ENCODE results near the gene CCN6. TPM values are rescaled to one million over a fixed set of nuclear protein-coding genes. Genes with fewer than 3 reads are reported as not detected.

Gene CCN6
- polyA plus RNA-seq, 1 donor = 0.43 TPM

- H3K9me3 ChIP-seq (ENCODE audit: control insufficient read depth, low read depth, low read length) = no peaks in the 10 kb centered on the region
- DNase-seq = peak; percentile 31 to 41
- H3K27ac ChIP-seq (ENCODE audit: low read length) = no peak overlapping the region
- H3K36me3 ChIP-seq (ENCODE audit: control insufficient read depth, insufficient read depth, low read length) = no peaks in the 10 kb centered on the region
- peaks cover 8% of the 10 kb centered on the region for H3K27me3 ChIP-seq (ENCODE audit: control insufficient read depth, insufficient read depth, low read length)
- no peaks in the 10 kb centered on the region for H3K4me1 ChIP-seq (ENCODE audit: control insufficient read depth, insufficient read depth, low read length)
- WGBS (ENCODE audit: insufficient coverage, low lambda C conversion rate) = 93% methylated on average over 2 of the region's 15 CpGs
- no peak overlapping the region for H3K4me3 ChIP-seq (ENCODE audit: low read length)
These were observed 24.7 kb upstream of the CCN6 start for GRCh38 chr6:112029045-112029822.

- Histone ChIP-seq H3K36me3 (ENCODE audit: control insufficient read depth, insufficient read depth, low read length) (no peaks in the 10 kb centered on the region), H3K4me3 (ENCODE audit: low read length) (no peak overlapping the region), H3K27ac (ENCODE audit: low read length) (no peak overlapping the region), H3K4me1 (ENCODE audit: control insufficient read depth, insufficient read depth, low read length) (no peaks in the 10 kb centered on the region), H3K9me3 (ENCODE audit: control insufficient read depth, low read depth, low read length) (no peaks in the 10 kb centered on the region), H3K27me3 (ENCODE audit: control insufficient read depth, insufficient read depth, low read length) (peaks cover 8% of the 10 kb centered on the region)
- no peak for DNase-seq
- 60% methylated on average over 2 of the region's 7 CpGs for WGBS (ENCODE audit: insufficient coverage, low lambda C conversion rate)
These were observed 23.5 kb upstream of the CCN6 start for GRCh38 chr6:112030206-112030960.

- DNase-seq = no peak
- Histone ChIP-seq H3K9me3 (ENCODE audit: control insufficient read depth, low read depth, low read length) (no peaks in the 10 kb centered on the region), H3K27ac (ENCODE audit: low read length) (no peak overlapping the region), H3K4me1 (ENCODE audit: control insufficient read depth, insufficient read depth, low read length) (no peaks in the 10 kb centered on the region), H3K36me3 (ENCODE audit: control insufficient read depth, insufficient read depth, low read length) (no peaks in the 10 kb centered on the region), H3K27me3 (ENCODE audit: control insufficient read depth, insufficient read depth, low read length) (peaks cover 8% of the 10 kb centered on the region), H3K4me3 (ENCODE audit: low read length) (no peak overlapping the region)
- WGBS (ENCODE audit: insufficient coverage, low lambda C conversion rate) = 0% methylated on average over 1 of the region's 3 CpGs
These were observed 22.8 kb upstream of the CCN6 start for GRCh38 chr6:112030961-112031660.

- no peaks in the 10 kb centered on the region for H3K4me1 ChIP-seq (ENCODE audit: control insufficient read depth, insufficient read depth, low read length)
- no CpG with 5 or more reads among the region's 6 CpGs for WGBS (ENCODE audit: insufficient coverage, low lambda C conversion rate)
- DNase-seq = no peak
These were observed 21.9 kb upstream of the CCN6 start for GRCh38 chr6:112031960-112032359.

GRCh38 chr6:112032728-112033127 lies 21.2 kb upstream of the CCN6 start:
- no peaks in the 10 kb centered on the region for H3K4me1 ChIP-seq (ENCODE audit: control insufficient read depth, insufficient read depth, low read length)
- H3K4me3 ChIP-seq (ENCODE audit: low read length) = no peak overlapping the region
- H3K36me3 ChIP-seq (ENCODE audit: control insufficient read depth, insufficient read depth, low read length) = no peaks in the 10 kb centered on the region
- peaks cover 8% of the 10 kb centered on the region for H3K27me3 ChIP-seq (ENCODE audit: control insufficient read depth, insufficient read depth, low read length)
- H3K9me3 ChIP-seq (ENCODE audit: control insufficient read depth, low read depth, low read length) = no peaks in the 10 kb centered on the region
- WGBS (ENCODE audit: insufficient coverage, low lambda C conversion rate) = 100% methylated on average over 3 of the region's 6 CpGs
- no peak for DNase-seq
- no peak overlapping the region for H3K27ac ChIP-seq (ENCODE audit: low read length)

More at GRCh38 chr6:112031960-112032359, 21.9 kb upstream of the CCN6 start:
- Histone ChIP-seq H3K4me3 (ENCODE audit: low read length) (no peak overlapping the region), H3K27ac (ENCODE audit: low read length) (no peak overlapping the region), H3K36me3 (ENCODE audit: control insufficient read depth, insufficient read depth, low read length) (no peaks in the 10 kb centered on the region), H3K9me3 (ENCODE audit: control insufficient read depth, low read depth, low read length) (no peaks in the 10 kb centered on the region), H3K27me3 (ENCODE audit: control insufficient read depth, insufficient read depth, low read length) (peaks cover 8% of the 10 kb centered on the region)

- WGBS (ENCODE audit: insufficient coverage, low lambda C conversion rate) = no CpG with 5 or more reads among the region's 6 CpGs
- Histone ChIP-seq H3K9me3 (ENCODE audit: control insufficient read depth, low read depth, low read length) (no peaks in the 10 kb centered on the region), H3K4me1 (ENCODE audit: control insufficient read depth, insufficient read depth, low read length) (no peaks in the 10 kb centered on the region), H3K27me3 (ENCODE audit: control insufficient read depth, insufficient read depth, low read length) (peaks cover 8% of the 10 kb centered on the region), H3K27ac (ENCODE audit: low read length) (no peak overlapping the region), H3K4me3 (ENCODE audit: low read length) (no peak overlapping the region), H3K36me3 (ENCODE audit: control insufficient read depth, insufficient read depth, low read length) (no peaks in the 10 kb centered on the region)
- no peak for DNase-seq
These were observed 19.9 kb upstream of the CCN6 start for GRCh38 chr6:112033791-112034615.

- Histone ChIP-seq H3K27me3 (ENCODE audit: control insufficient read depth, insufficient read depth, low read length) (peaks cover 8% of the 10 kb centered on the region), H3K36me3 (ENCODE audit: control insufficient read depth, insufficient read depth, low read length) (no peaks in the 10 kb centered on the region), H3K27ac (ENCODE audit: low read length) (no peak overlapping the region), H3K4me3 (ENCODE audit: low read length) (no peak overlapping the region), H3K9me3 (ENCODE audit: control insufficient read depth, low read depth, low read length) (no peaks in the 10 kb centered on the region), H3K4me1 (ENCODE audit: control insufficient read depth, insufficient read depth, low read length) (no peaks in the 10 kb centered on the region)
- no peak for DNase-seq
- 94% methylated on average over 2 of the region's 4 CpGs for WGBS (ENCODE audit: insufficient coverage, low lambda C conversion rate)
These were observed 19.3 kb upstream of the CCN6 start for GRCh38 chr6:112034616-112034995.

- Histone ChIP-seq H3K9me3 (ENCODE audit: control insufficient read depth, low read depth, low read length) (no peaks in the 10 kb centered on the region), H3K27ac (ENCODE audit: low read length) (no peak overlapping the region), H3K4me1 (ENCODE audit: control insufficient read depth, insufficient read depth, low read length) (no peaks in the 10 kb centered on the region), H3K4me3 (ENCODE audit: low read length) (no peak overlapping the region), H3K36me3 (ENCODE audit: control insufficient read depth, insufficient read depth, low read length) (no peaks in the 10 kb centered on the region), H3K27me3 (ENCODE audit: control insufficient read depth, insufficient read depth, low read length) (peaks cover 13% of the 10 kb centered on the region)
- no peak for DNase-seq
- 80% methylated on average over 1 of the region's 4 CpGs for WGBS (ENCODE audit: insufficient coverage, low lambda C conversion rate)
These were observed 17.7 kb upstream of the CCN6 start for GRCh38 chr6:112036088-112036637.

GRCh38 chr6:112037783-112038216 lies 16.1 kb upstream of the CCN6 start:
- no peak overlapping the region for H3K4me3 ChIP-seq (ENCODE audit: low read length)
- H3K27me3 ChIP-seq (ENCODE audit: control insufficient read depth, insufficient read depth, low read length) = peaks cover 8% of the 10 kb centered on the region
- H3K27ac ChIP-seq (ENCODE audit: low read length) = no peak overlapping the region
- no peaks in the 10 kb centered on the region for H3K36me3 ChIP-seq (ENCODE audit: control insufficient read depth, insufficient read depth, low read length)
- no peak for DNase-seq
- no peaks in the 10 kb centered on the region for H3K9me3 ChIP-seq (ENCODE audit: control insufficient read depth, low read depth, low read length)
- no peaks in the 10 kb centered on the region for H3K4me1 ChIP-seq (ENCODE audit: control insufficient read depth, insufficient read depth, low read length)
- WGBS (ENCODE audit: insufficient coverage, low lambda C conversion rate) = no CpG with 5 or more reads among the region's 8 CpGs
